Stromal cell of bone marrow (primary cell): Measurements from ENCODE around the gene CDH22.

Experiments used
- DNase-seq: peaks from one replicate; pipeline ENCODE4 v3.0.0-alpha.2; 2012; ENCODE audit warnings: low read depth

Gene CDH22

GRCh38 chr20:46139908-46140482, 168.3 kb downstream of the CDH22 start:
- DNase-seq: no peak

GRCh38 chr20:46139266-46139889, 168.9 kb downstream of the CDH22 start:
- DNase-seq: no peak

- no peak for DNase-seq
These were observed 170.5 kb downstream of the CDH22 start for GRCh38 chr20:46137816-46138215.

- DNase-seq: no peak
These were observed 172.3 kb downstream of the CDH22 start for GRCh38 chr20:46135856-46136633.

- DNase-seq: no peak
These were observed 173.6 kb downstream of the CDH22 start for GRCh38 chr20:46134716-46135115.

GRCh38 chr20:46133886-46134654, 174.2 kb downstream of the CDH22 start:
- DNase-seq: no peak

GRCh38 chr20:46132705-46133120, 175.6 kb downstream of the CDH22 start:
- DNase-seq: peak; percentile 25

- peak; percentile 43 for DNase-seq
These were observed 176.9 kb downstream of the CDH22 start for GRCh38 chr20:46131396-46131795.

- no peak for DNase-seq
These were observed 177.8 kb downstream of the CDH22 start for GRCh38 chr20:46130534-46130933.

GRCh38 chr20:46129955-46130481, 178.3 kb downstream of the CDH22 start:
- DNase-seq: no peak

GRCh38 chr20:46128310-46129151, 179.8 kb downstream of the CDH22 start:
- no peak for DNase-seq

GRCh38 chr20:46127396-46128010, 180.8 kb downstream of the CDH22 start:
- DNase-seq: no peak

GRCh38 chr20:46126440-46127056, 181.8 kb downstream of the CDH22 start:
- no peak for DNase-seq
